Tibial nerve (tissue), 4 donors: ENCODE measurements around the gene MRGPRD.

Source experiments
- EP300 ChIP-seq, 2 donors: sonication (generic); formaldehyde crosslinking; IDR thresholded peaks; one replicate each; pipeline ENCODE4 v1.6.1; 2017; ENCODE audit warnings: antibody characterized with exemption in 2 of 2, mild to moderate bottlenecking in 1 of 2
- TF ChIP-seq, protein P1 (sequence below), 5 experiments: fragments of 200-600 bp in 3 of 5; fragments of 450-650 bp in 2 of 5; sonication (generic) in 3 of 5; IDR thresholded peaks; one replicate each; pipeline ENCODE4 v1.5.1; 2016 to 2019; ENCODE audit warnings: antibody characterized with exemption in 5 of 5, mild to moderate bottlenecking in 3 of 5, moderate library complexity in 2 of 5

DNA sequence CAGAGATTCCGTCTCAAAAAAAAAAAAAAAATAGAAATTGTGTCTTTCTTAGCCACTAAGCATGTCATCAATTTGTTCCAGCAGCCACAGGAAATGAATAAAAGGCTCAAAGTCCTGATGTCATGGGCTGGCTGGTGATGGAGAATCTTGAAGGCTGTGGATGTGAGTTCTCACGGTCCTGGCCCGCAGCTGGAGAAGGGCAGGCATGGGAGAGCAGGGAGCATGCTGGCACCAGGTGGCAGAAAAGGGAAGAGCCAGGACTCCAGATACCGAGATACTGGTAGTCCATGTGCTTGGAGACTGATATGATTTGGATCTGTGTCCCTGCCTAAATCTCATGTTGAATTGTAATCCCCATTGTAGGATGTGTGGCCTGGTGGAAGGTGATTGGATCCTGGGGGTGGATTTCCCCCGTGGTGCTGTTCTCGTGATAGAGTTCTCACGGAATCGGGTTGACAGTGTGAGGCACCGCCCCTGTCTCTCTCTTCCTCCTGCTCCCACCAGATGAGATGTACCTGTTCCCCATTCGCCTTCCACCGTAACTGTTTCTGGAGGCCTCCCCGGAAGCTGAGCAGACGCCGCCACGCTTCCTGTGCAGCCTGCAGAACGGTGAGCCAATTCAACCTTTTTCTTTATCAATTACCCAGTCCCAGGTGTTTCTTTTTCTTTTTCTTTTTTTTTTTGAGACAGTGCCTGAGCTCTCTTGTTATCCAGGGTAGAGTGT is 18.1 kb downstream of the MRGPRD start:
- TF ChIP-seq, protein P1, sequence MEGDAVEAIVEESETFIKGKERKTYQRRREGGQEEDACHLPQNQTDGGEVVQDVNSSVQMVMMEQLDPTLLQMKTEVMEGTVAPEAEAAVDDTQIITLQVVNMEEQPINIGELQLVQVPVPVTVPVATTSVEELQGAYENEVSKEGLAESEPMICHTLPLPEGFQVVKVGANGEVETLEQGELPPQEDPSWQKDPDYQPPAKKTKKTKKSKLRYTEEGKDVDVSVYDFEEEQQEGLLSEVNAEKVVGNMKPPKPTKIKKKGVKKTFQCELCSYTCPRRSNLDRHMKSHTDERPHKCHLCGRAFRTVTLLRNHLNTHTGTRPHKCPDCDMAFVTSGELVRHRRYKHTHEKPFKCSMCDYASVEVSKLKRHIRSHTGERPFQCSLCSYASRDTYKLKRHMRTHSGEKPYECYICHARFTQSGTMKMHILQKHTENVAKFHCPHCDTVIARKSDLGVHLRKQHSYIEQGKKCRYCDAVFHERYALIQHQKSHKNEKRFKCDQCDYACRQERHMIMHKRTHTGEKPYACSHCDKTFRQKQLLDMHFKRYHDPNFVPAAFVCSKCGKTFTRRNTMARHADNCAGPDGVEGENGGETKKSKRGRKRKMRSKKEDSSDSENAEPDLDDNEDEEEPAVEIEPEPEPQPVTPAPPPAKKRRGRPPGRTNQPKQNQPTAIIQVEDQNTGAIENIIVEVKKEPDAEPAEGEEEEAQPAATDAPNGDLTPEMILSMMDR (IDR thresholded peaks at IDR 0.05), result no peak
- no peak for TF ChIP-seq EP300 (IDR thresholded peaks at IDR 0.05)
